A549 treated with AZD9567 at 1 μM for 4 hours (cell line): ENCODE results near the gene HNRNPL. TPM values are rescaled to one million over a fixed set of nuclear protein-coding genes. Genes with fewer than 3 reads are reported as not detected.

Source experiments
- total RNA-seq: library from RNA; stranded (reverse); fragments of 200-300 nt; extraction: Qiagen RNA extraction; gene quantifications from 5 replicates; pipeline ENCODE4 v1.2.3, GENCODE V29; 2022; ENCODE audit not compliant: insufficient read depth

Gene HNRNPL
- 319 to 411 TPM (median 329 TPM) in 5 replicates for total RNA-seq

DNA sequence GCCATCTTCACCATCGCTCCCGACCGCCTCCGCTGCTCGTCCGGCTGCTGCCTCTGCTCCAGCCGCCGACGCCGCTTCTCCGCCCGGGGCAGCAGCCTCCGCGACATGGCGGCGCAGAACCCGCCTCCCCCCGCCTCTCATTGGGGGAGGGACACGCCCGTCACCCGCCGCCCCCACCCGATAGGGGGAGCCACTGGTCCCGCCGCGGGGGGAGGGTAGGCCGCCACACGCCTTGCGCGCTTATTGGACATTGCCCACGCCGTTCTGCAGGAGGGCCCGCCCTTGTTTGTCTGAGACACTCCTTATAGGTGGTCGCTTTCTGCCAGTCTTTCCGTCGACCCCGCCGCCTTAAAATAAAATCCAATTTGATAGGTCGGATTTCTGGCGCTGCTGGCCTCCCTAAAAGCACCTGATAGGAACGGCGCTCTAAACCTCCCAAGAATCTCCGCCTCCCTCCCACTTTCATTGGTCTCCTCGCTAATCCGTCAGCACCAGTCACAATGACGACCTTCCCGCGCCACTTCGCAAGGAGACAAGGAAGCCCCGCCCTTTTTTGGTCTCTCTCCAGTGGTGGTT lies at the start of gene HNRNPL:
TSS of gene HNRNPL (minus strand) at position 127 of the 576 bp plus-strand sequence. CDS start at position 107, 20 bp downstream.

DNA sequence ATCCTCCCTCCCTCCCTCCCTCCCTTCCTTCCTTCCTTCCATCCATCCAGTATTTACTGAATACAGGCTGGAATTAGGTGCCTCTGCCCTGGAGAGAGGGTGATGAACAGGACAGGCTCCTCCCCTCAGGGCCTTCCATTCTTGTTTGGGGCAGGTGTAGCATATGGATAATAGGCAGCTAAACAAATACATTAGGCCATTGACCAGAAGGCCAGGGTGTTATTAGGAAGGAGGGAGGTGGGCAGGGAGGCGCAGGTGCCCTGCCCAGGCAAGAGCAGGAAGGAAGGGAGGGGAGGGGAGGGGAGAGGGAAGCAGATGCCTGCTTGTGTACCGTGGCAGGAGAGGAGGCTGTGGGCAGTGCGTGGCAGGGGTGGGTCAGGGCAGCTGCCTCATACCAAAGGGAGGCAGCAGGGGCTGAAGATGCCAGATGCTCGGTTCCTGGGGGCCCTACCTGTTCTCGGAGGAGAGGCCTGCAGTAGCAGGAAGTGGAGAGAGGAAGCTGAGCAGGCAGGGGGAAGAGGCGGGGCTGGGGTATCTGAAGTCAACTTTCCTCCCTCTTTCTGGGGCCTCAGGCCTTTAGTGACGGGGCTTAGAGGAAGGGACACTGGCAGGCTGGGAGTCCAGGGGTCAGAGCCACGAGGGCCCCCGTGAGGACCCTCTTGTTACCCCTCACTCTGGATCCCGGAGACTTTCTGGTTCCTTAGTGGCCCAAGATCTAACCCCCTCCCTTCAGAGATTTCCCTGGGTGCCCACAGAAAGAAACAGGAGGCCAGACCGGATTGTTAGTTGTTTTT lies 28.2 kb upstream of the HNRNPL start, which contains the start of gene RINL:
TSS of gene RINL (minus strand) at position 495 of the 794 bp plus-strand sequence. CDS start 1,533 bp downstream, outside the sequence.

DNA sequence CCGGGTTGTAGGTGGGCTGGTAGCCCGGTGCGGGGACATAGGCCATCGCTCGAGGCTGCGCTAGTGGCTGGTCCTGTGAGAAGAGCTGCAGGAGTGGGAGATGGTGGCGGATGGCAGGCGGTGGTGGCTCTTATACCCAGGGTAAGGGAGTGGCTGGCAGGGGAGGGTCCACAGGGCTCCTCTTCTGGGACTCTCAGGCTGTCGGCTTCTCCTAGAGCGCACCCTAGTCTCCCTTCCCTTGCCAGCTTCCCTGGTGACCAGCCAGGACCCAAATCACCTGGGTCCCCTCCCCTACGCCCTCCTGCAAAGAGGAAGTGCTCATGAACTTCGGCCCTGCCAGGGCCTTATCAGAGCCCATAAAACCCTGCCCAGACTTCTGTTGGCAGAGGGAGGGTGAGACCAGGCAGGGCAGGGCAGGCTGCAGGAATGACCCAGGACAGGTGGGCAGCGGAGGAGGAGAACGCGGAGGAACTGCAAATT lies 36.9 kb downstream of the HNRNPL start, which contains the start of gene LGALS4:
TSS of gene LGALS4 (minus strand) at position 105 of the 480 bp plus-strand sequence. CDS start at position 46, 59 bp downstream.

DNA sequence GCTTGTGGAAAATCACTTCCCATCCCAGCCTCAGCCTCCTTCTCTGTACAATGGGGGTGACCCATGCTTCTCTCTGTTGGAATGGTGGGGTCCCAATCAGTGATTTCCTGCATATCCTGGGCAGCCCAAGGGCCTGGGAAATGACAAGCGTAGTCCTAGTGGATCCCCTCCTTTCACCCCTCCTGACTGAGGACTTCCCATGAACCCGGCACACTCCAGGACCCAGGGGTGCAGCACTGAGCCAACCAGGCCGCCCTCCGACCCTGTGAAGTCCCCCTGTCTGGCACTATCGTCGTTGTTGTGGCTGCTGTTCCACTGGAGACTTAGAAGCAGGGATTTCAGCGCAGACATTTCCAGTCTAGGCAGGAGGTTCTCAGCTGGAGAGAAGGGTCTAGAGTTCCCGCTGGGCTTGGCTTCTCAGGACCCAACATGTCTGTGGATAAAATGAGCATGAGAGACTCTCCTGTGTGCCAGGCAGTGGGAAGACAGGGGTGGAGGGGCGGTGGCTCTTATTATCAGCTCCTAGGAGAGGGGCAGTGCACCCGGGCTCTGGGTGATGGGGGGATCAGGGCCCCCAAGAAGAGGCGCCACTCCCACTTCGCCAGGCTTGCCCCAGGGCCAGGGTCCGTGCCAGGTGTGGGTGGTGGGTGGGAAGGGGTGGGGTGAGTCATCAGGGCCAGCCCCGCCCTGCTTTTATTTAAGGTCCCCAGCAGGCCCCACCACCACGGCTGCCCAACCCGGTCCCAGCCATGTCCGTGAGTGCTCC lies 61.1 kb downstream of the HNRNPL start, which contains the start of gene LGALS7B:
TSS of gene LGALS7B (plus strand) at position 723 of the 766 bp plus-strand sequence. CDS start at position 750, 27 bp downstream.

Other genes with a start within 250 kb of the HNRNPL start
- gene MAP4K1, start 232.0 kb downstream of the HNRNPL start, total RNA-seq, result 0.78 to 1.1 TPM (median 1.1 TPM) in 4 of 5 replicates, not detected in the other
- gene EIF3K, start 230.8 kb downstream of the HNRNPL start, total RNA-seq, result 645 to 1,052 TPM (median 725 TPM) in 5 replicates
- 1,033 to 1,160 TPM (median 1,098 TPM) in 5 replicates for gene ACTN4, start 202.3 kb downstream of the HNRNPL start, total RNA-seq
- 4.3 to 7.3 TPM (median 5.5 TPM) in 5 replicates for gene CAPN12, start 105.5 kb downstream of the HNRNPL start, total RNA-seq
- 0.23 TPM in 1 of 5 replicates, not detected in the others for gene LGALS7, start 76.5 kb downstream of the HNRNPL start, total RNA-seq
- gene LGALS7B, start 60.8 kb downstream of the HNRNPL start, total RNA-seq, result 0.42 to 0.57 TPM (median 0.46 TPM) in 3 of 5 replicates, not detected in the others
- 0.49 to 1.0 TPM (median 0.60 TPM) in 4 of 5 replicates, not detected in the other for gene LGALS4, start 37.0 kb downstream of the HNRNPL start, total RNA-seq
- gene ECH1, start 18.2 kb downstream of the HNRNPL start, total RNA-seq, result 264 to 308 TPM (median 279 TPM) in 5 replicates
- 1.6 to 10.9 TPM (median 2.5 TPM) in 5 replicates for gene RINL, start 28.3 kb upstream of the HNRNPL start, total RNA-seq
- gene SIRT2, start 49.6 kb upstream of the HNRNPL start, total RNA-seq, result 35.3 to 38.9 TPM (median 36.2 TPM) in 5 replicates
- 67.2 to 126 TPM (median 97.7 TPM) in 5 replicates for gene NFKBIB, start 50.0 kb upstream of the HNRNPL start, total RNA-seq
- 0.72 to 1.1 TPM (median 0.89 TPM) in 4 of 5 replicates, not detected in the other for gene CCER2, start 62.2 kb upstream of the HNRNPL start, total RNA-seq
- 56.5 to 71.5 TPM (median 60.9 TPM) in 5 replicates for gene SARS2, start 80.8 kb upstream of the HNRNPL start, total RNA-seq
- gene MRPS12, start 81.0 kb upstream of the HNRNPL start, total RNA-seq, result 240 to 311 TPM (median 272 TPM) in 5 replicates
- gene FBXO17, start 125.8 kb upstream of the HNRNPL start, total RNA-seq, result 51.9 to 84.2 TPM (median 80.0 TPM) in 5 replicates
- 3.0 to 6.9 TPM (median 3.8 TPM) in 5 replicates for gene FBXO27, start 182.6 kb upstream of the HNRNPL start, total RNA-seq
- 0.03 to 0.07 TPM (median 0.05 TPM) in 3 of 5 replicates, not detected in the others for gene ACP7, start 234.4 kb upstream of the HNRNPL start, total RNA-seq